SU-DHL-6 (cell line): ENCODE measurements around the gene ANKRD66.
A peak's percentile ranks its signal among the peaks of the same experiment; 100 is the strongest.

Experiments used
- H2AFZ ChIP-seq: fragments of 200-600 bp; sonication (generic); 2 replicates; pipeline ENCODE4 v1.6.1; 2014; ENCODE audit warnings: low read depth, mild to moderate bottlenecking, moderate library complexity, mixed read lengths, antibody characterized with exemption, low read length; ENCODE audit not compliant: severe bottlenecking
- H3F3A ChIP-seq: fragments of 200-600 bp; shearing (Covaris generic); 2 replicates; pipeline ENCODE4 v1.6.0; 2016; ENCODE audit warnings: antibody characterized with exemption, mild to moderate bottlenecking; ENCODE audit not compliant: insufficient read depth
- H3K27ac ChIP-seq: fragments of 200-600 bp; sonication (generic); 2 replicates; pipeline ENCODE4 v1.5.1; 2016; ENCODE audit warnings: low read depth, mild to moderate bottlenecking, low read length, moderate library complexity, mixed read lengths
- H3K27me3 ChIP-seq: fragments of 200-600 bp; sonication (generic), shearing (Covaris generic); 2 replicates; pipeline ENCODE4 v1.6.0; 2014; ENCODE audit warnings: mild to moderate bottlenecking, low read length
- H3K36me3 ChIP-seq: fragments of 200-600 bp; sonication (generic); 2 replicates; pipeline ENCODE4 v1.6.1; 2014; ENCODE audit warnings: mild to moderate bottlenecking, low read length, mixed read lengths
- H3K4me2 ChIP-seq: fragments of 300-600, 200-600 bp; shearing (Covaris generic), sonication (generic); 2 replicates; pipeline ENCODE4 v1.6.0; 2014; ENCODE audit warnings: low read length, low read depth, mild to moderate bottlenecking; ENCODE audit not compliant: poor library complexity, severe bottlenecking
- H3K4me3 ChIP-seq: fragments of 200-600 bp; sonication (generic); 2 replicates; pipeline ENCODE4 v1.5.1; 2014; ENCODE audit warnings: antibody characterized with exemption, low read length, mild to moderate bottlenecking, mixed read lengths; ENCODE audit not compliant: insufficient read depth, poor library complexity, severe bottlenecking
- H3K79me2 ChIP-seq: fragments of 200-600 bp; sonication (generic); 2 replicates; pipeline ENCODE4 v1.6.1; 2014; ENCODE audit warnings: mild to moderate bottlenecking, low read length, moderate library complexity; ENCODE audit not compliant: insufficient read depth
- H3K9ac ChIP-seq: fragments of 200-600 bp; sonication (generic); 2 replicates; pipeline ENCODE4 v1.7.0; 2014; ENCODE audit warnings: mild to moderate bottlenecking, low read length
- H3K9me2 ChIP-seq: fragments of 200-600 bp; sonication (generic); replicated peaks from 2 replicates; pipeline ENCODE4 v1.6.1; 2014; ENCODE audit warnings: low read length; ENCODE audit not compliant: insufficient read depth
- H3K9me3 ChIP-seq: fragments of 200-600 bp; sonication (generic); 2 replicates; pipeline ENCODE4 v1.6.1; 2014; ENCODE audit warnings: low read length, mixed read lengths; ENCODE audit not compliant: insufficient read depth
- H4K20me1 ChIP-seq: fragments of 200-600 bp; sonication (generic); 2 replicates; pipeline ENCODE4 v1.6.1; 2014; ENCODE audit warnings: low read depth, mild to moderate bottlenecking, antibody characterized with exemption, low read length, moderate library complexity, mixed read lengths
- EZH2phosphoT487 ChIP-seq: fragments of 200-600 bp; sonication (generic), shearing (Covaris generic); conservative IDR thresholded peaks from 2 replicates; pipeline ENCODE4 v1.6.1; 2018; ENCODE audit warnings: mild to moderate bottlenecking, antibody characterized with exemption, low read length, moderate library complexity, mixed read lengths
- TF ChIP-seq, protein P1 (sequence below): fragments of 200-600 bp; sonication (generic); IDR thresholded peaks from one replicate; pipeline ENCODE4 v1.5.1; 2017; ENCODE audit warnings: antibody characterized with exemption, mild to moderate bottlenecking, low read length, moderate library complexity; ENCODE audit not compliant: insufficient read depth, poor library complexity, severe bottlenecking

The ANKRD66 gene

DNA sequence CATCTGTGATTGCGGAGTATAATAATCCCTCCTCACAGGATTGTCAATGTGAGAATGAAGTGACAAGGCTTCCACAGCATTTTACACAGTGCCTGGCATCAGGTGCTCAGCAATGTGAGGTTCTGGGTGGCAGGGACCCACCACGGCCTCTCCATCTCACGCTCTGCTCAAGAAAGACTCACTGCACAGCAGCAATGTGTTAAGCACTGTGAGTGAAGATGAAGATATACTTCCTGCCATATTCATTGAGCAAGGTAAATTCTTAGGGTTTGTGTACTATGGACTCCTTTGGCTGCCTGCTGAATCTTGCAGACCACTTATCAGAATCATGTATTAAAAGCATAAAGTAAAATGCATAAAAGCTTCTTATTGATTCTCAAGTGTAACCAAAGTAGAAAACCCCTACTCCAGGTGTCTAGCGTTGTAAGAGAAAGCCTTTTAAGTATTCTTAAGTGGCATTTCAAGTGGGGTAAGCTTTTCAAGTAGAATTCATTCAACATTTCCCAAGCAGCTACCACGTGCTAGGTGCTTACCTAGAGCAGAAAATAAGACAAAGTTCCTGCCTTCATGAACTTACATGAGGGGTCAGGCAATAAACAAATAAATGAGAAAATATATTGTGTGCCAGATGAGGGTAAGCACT lies 29.5 kb downstream of the ANKRD66 start:
- Histone ChIP-seq H3K9me3 (no peaks in the 10 kb centered on the region), H3K9ac (no peak overlapping the region), H2AFZ (no peak overlapping the region), H3K36me3 (no peaks in the 10 kb centered on the region), H3K27me3 (no peaks in the 10 kb centered on the region), H3K27ac (no peak overlapping the region), H4K20me1 (no peaks in the 10 kb centered on the region), H3F3A (no peaks in the 10 kb centered on the region), H3K9me2 (no peaks in the 10 kb centered on the region), H3K4me2 (no peak overlapping the region), H3K79me2 (no peaks in the 10 kb centered on the region), H3K4me3 (no peak overlapping the region)
- TF ChIP-seq EZH2phosphoT487, result no peak
- TF ChIP-seq, protein P1, sequence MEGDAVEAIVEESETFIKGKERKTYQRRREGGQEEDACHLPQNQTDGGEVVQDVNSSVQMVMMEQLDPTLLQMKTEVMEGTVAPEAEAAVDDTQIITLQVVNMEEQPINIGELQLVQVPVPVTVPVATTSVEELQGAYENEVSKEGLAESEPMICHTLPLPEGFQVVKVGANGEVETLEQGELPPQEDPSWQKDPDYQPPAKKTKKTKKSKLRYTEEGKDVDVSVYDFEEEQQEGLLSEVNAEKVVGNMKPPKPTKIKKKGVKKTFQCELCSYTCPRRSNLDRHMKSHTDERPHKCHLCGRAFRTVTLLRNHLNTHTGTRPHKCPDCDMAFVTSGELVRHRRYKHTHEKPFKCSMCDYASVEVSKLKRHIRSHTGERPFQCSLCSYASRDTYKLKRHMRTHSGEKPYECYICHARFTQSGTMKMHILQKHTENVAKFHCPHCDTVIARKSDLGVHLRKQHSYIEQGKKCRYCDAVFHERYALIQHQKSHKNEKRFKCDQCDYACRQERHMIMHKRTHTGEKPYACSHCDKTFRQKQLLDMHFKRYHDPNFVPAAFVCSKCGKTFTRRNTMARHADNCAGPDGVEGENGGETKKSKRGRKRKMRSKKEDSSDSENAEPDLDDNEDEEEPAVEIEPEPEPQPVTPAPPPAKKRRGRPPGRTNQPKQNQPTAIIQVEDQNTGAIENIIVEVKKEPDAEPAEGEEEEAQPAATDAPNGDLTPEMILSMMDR, result no peak

DNA sequence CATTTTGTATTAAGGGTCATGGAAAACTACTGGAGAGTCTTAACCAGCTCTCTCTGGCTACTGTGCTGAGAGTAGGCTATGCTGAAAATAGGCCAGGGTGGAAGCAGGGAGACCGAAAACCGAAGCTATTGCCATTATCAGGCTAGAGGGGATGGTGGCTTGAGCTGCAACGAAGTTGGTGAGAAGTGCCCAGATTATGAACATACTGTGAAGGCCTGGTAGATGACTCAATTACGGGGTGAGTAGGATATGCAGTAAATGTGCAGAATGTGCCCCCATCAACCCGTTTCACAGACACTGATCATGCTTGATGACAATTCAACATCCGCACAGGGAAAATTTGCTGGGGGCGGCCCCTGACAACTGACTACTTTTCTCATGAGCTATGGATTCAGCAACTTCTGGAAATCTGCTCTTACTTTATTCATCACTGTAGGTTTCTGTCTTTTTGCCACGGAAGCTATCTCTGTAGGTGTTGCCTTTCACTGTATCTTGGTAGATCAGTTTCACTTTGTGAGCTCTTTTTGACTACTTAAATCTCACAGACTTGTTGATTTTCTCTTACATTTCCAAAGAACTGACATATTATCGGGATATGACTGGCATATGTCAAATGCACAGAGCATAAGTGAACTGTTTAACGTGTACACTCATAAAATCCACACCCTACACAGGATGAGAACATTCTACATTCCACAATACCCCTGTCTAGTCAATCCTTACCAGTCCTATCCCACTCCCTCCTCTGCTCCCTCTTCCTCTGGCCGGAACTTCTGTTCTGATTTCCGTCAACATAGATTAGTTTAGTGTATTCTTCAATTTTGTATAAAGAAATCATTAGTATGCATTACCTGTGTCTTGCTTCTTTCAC lies 31.0 kb downstream of the ANKRD66 start:
- Histone ChIP-seq H3K9ac (no peak overlapping the region), H3K36me3 (no peaks in the 10 kb centered on the region), H3K9me2 (no peaks in the 10 kb centered on the region), H3K4me2 (no peak overlapping the region), H3K79me2 (no peaks in the 10 kb centered on the region), H4K20me1 (no peaks in the 10 kb centered on the region), H3K27ac (no peak overlapping the region), H2AFZ (no peak overlapping the region), H3K4me3 (no peak overlapping the region), H3K9me3 (no peaks in the 10 kb centered on the region), H3F3A (no peaks in the 10 kb centered on the region), H3K27me3 (no peaks in the 10 kb centered on the region)
- TF ChIP-seq, protein P1, result no peak
- no peak for TF ChIP-seq EZH2phosphoT487

DNA sequence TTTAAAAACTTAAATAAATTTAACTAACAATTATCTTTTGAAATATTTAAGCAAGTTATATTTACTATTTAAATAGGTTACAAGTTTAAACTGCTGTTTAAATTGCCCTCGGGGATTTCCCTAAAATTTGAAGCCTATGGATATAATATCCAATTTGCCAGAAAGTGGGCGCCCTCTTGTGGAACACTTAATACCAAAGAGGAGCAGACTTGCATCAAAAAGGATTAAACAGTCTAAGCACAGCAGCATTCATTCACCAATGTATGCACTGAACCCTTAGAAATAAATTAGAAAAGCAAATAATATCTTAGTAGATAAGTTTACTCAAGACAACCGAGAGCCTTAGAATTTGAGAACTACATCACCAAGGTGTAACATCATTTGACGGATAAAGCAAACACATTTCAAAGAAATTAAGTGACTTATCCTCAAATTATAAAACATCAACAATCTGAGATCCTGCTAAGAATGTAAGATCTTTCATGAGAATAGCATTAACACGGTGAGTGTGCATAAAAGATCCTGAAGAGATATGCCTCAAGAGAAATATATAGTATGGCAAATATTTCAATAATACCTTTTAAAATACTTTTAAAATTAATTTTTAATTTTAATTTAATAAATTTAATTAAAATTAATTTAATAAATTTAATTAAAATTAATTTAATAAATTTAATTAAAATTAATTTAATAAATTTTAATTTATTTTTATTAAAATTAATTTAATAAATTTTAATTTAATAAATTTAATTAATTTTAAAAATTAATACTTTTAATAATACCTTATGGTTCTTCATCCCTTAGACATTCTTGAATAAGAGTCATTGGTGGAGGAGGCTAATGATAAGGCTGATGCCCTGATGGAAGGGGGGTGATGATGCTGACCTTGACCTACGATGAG lies 35.0 kb downstream of the ANKRD66 start:
- Histone ChIP-seq H3K9me2 (no peaks in the 10 kb centered on the region), H3K4me2 (no peak overlapping the region), H3K79me2 (no peaks in the 10 kb centered on the region), H3K27me3 (no peaks in the 10 kb centered on the region), H3K9me3 (no peaks in the 10 kb centered on the region), H3K9ac (no peak overlapping the region), H3K4me3 (no peak overlapping the region), H3K27ac (no peak overlapping the region), H2AFZ (no peak overlapping the region), H4K20me1 (no peaks in the 10 kb centered on the region), H3F3A (no peaks in the 10 kb centered on the region), H3K36me3 (no peaks in the 10 kb centered on the region)
- TF ChIP-seq EZH2phosphoT487, result no peak
- TF ChIP-seq, protein P1, result peak; percentile 99
